Measurements from ENCODE around the gene GLI2.

- TF ChIP-seq CTCF (conservative IDR thresholded peaks at IDR 0.05; ENCODE audit: low read length) (no peak), EZH2phosphoT487 (IDR thresholded peaks at IDR 0.05; ENCODE audit: borderline replicate concordance, low read depth, low read length) (no peak)
Measured at GRCh38 chr2:120722568-120723421, 12.9 kb upstream of the GLI2 start.
